Measurements from ENCODE around the gene TPI1.

DNA sequence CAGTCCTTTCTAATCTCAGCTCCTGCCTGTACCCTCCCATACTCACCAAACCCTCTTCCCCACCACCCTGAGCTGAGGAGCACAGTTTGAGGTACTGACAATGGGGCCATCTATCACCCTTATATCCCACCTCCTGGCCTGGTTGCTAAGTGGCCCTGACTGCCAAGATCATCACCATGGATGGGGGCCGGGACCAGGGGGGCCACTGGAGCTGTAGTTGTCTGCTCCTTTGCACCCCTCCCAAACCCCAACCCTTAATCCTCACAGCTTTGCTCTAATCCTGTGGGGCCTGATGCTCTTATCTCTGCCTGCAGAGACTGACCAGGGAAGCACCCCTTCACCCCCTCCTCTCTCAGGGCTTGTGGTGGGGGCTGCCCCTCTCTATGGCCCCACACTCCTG, 27.0 kb upstream of the TPI1 start:
- no peak for TF ChIP-seq POLR2AphosphoS5 (IDR thresholded peaks at IDR 0.05; ENCODE audit: low read depth, low read length)
- TF ChIP-seq, protein P1, sequence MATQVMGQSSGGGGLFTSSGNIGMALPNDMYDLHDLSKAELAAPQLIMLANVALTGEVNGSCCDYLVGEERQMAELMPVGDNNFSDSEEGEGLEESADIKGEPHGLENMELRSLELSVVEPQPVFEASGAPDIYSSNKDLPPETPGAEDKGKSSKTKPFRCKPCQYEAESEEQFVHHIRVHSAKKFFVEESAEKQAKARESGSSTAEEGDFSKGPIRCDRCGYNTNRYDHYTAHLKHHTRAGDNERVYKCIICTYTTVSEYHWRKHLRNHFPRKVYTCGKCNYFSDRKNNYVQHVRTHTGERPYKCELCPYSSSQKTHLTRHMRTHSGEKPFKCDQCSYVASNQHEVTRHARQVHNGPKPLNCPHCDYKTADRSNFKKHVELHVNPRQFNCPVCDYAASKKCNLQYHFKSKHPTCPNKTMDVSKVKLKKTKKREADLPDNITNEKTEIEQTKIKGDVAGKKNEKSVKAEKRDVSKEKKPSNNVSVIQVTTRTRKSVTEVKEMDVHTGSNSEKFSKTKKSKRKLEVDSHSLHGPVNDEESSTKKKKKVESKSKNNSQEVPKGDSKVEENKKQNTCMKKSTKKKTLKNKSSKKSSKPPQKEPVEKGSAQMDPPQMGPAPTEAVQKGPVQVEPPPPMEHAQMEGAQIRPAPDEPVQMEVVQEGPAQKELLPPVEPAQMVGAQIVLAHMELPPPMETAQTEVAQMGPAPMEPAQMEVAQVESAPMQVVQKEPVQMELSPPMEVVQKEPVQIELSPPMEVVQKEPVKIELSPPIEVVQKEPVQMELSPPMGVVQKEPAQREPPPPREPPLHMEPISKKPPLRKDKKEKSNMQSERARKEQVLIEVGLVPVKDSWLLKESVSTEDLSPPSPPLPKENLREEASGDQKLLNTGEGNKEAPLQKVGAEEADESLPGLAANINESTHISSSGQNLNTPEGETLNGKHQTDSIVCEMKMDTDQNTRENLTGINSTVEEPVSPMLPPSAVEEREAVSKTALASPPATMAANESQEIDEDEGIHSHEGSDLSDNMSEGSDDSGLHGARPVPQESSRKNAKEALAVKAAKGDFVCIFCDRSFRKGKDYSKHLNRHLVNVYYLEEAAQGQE (IDR thresholded peaks at IDR 0.05; ENCODE audit: insufficient read depth in 1 of 2, low read depth in 2 of 2, low read length in 2 of 2) = no peak
- no peak for TF ChIP-seq TAF1 (IDR thresholded peaks at IDR 0.05; ENCODE audit: borderline replicate concordance, insufficient read depth, low read length)

All from PFSK-1 (cell line).